Activated CD8-positive, alpha-beta memory T cell treated with anti-CD3 and anti-CD28 coated beads for 36 hours (primary cell): Measurements from ENCODE around the gene ZGPAT. TPM values are rescaled to one million over a fixed set of nuclear protein-coding genes. Genes with fewer than 3 reads are reported as not detected.

Experiments used
- CTCF ChIA-PET: fragments of 350-600 bp; sonication (Branson Sonifier 250); formaldehyde crosslinking; loops from one replicate; lab custom pipeline; 2021; ENCODE audit warnings: antibody characterized with exemption; lab: Charles Lee
- POLR2A ChIA-PET: fragments of 350-600 bp; sonication (Branson Sonifier 250); formaldehyde crosslinking; loops from one replicate; lab custom pipeline; 2021; ENCODE audit warnings: antibody characterized with exemption; lab: Charles Lee
- total RNA-seq, 2 experiments: library from RNA; stranded (reverse); gene quantifications; one replicate each; pipeline ENCODE4 v1.2.3, GENCODE V29; 2021

ZGPAT gene
- total RNA-seq, 2 experiments from 2014 or later = 24.9 to 25.1 TPM

GRCh38 chr20:63675681-63676368 is 32.0 kb upstream of the ZGPAT start:
- ChIA-PET POLR2A (no interaction called here), CTCF (interaction anchor here (1.3 kb wide), 1 partner anchor 14 kb away, joined by 3 read pairs; no protein-coding TSS in a partner anchor)

DNA sequence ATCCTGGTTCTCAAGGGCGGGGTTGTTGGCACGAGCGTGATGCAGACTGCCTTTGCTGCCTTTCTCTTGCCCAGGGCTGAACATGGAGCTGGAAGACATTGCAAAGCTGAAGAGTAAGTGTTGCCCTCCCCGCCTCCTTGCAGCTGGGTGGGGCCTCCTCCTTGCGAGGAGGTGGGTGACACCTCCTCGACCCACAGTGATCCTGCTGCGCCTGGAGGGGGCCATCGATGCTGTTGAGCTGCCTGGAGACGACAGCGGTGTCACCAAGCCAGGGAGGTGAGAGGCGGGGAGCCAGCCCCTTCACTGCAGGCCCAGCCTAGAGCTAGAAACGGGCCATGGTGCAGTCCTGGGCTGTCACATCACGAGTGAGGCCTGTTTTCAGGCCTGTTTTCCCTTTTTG is 29.8 kb upstream of the ZGPAT start:
- CTCF ChIA-PET = no interaction called here
- POLR2A ChIA-PET = no interaction called here

DNA sequence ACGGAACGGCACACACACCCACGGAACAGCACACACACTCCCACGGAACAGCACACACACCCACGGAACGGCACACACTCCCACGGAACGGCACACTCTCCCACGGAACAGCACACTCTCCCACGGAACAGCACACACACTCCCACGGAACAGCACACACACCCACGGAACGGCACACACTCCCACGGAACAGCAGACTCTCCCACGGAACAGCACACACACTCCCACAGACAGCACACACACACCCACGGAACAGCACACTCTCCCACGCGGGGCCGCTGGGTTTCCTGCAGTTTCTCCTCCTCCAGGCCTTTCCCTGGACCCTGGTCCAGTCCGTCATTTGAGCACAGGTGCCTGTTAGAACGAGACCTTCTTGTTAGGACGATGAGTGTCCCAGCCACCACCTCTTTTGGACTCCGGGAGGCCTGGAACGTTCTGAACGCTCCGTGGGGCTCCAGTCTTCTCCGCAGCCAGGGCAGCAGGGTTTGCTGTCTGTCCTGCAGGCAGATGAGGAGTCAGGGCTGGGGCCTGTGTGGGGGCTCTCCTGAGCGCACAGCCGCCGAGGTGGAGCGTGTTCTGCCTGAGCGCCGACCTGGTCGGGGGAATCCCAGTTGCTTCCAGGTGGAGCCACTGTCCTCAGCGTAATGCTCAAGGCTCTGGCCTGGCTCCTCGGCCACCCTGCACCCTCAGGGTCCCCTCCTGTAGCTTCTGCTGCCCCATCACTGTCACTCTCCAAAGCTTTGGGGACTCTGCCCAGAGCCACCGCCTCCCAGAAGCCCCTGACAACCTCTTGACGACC is 29.0 kb upstream of the ZGPAT start:
- ChIA-PET CTCF (interaction anchor here (0.6 kb wide), 1 partner anchor 47 kb away, joined by 3 read pairs; no protein-coding TSS in a partner anchor), POLR2A (no interaction called here)

- ChIA-PET POLR2A (no interaction called here), CTCF (interaction anchor here (0.6 kb wide), 1 partner anchor 46 kb away, joined by 3 read pairs; no protein-coding TSS in a partner anchor)
Observed at GRCh38 chr20:63679799-63680305, 28.0 kb upstream of the ZGPAT start.

- ChIA-PET POLR2A (no interaction called here), CTCF (no interaction called here)
Observed at GRCh38 chr20:63680427-63680826, 27.4 kb upstream of the ZGPAT start.

GRCh38 chr20:63680857-63681608 is 26.8 kb upstream of the ZGPAT start:
- ChIA-PET POLR2A (no interaction called here), CTCF (no interaction called here)

DNA sequence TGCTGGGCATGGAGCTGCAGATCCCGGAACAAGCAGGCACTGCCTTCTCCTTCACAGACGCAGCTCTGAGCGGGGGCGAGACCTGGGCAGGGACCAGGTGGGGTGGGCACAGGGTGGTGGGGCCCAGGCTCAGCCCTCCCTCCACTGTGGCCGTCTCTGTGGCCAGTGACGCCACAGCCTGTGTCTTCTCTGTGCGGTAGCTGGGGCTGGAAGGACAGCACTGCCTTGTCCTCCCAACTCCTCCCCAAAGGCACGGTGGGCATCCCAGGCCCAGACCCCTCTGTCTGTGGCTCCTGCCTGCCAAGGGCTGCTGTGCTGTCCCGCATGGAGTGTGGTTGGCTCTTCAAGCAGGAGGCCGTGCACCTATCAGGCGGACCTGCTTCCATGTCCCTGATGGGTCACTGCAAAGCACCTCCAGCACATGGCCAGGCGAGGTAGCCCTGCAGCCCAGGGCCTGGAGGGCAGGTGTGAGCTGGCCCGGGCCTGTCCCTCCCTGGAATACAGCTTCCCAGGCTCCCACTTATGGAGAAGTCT is 26.2 kb upstream of the ZGPAT start:
- POLR2A ChIA-PET = no interaction called here

GRCh38 chr20:63682384-63683139 is 25.3 kb upstream of the ZGPAT start:
- ChIA-PET POLR2A (interaction anchor here (0.5 kb wide), 1 partner anchor 82 kb away, joined by 3 read pairs; no protein-coding TSS in a partner anchor), CTCF (no interaction called here)

More for the DNA sequence above, 26.2 kb upstream of the ZGPAT start:
- CTCF ChIA-PET = no interaction called here

DNA sequence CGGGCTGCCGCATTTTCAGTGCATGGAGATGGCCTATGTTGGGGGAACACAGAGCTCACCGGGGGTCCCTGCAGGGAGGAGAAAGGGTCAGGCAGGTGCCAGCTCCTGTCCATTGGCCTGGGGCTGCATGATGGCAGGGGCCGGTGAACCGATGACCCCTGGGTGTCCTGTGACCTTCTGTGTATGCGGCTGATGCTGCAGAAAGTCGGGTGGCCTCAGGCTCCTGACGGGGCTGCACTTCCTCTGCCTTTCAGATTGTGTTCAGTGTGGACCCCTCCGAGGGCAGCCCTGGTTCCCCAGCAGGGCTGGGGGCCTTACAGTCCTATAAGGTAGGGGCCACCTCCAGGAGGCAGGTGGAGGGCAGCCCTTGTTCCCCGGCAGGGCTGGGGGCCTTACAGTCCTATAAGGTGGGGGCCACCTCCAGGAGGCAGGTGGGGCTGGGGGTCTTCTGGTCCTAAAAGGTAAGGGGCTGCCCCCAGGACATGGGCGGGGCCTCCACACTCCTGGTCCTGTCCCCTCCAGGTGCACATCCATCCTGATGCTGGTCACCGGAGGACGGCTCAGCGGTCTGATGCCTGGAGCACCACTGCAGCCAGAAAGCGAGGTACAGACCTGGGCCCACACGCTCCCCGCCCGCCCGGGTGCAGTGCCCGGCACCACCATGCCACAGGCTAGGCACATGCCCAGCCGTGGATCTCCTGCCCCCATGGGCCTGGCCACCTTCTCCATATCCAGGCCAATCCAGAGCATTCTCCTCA is 22.4 kb upstream of the ZGPAT start:
- ChIA-PET POLR2A (no interaction called here), CTCF (no interaction called here)

GRCh38 chr20:63686094-63686491 is 21.7 kb upstream of the ZGPAT start:
- ChIA-PET CTCF (no interaction called here), POLR2A (no interaction called here)

- CTCF ChIA-PET = no interaction called here
- POLR2A ChIA-PET = no interaction called here
Observed at GRCh38 chr20:63686492-63687321, 21.1 kb upstream of the ZGPAT start.

DNA sequence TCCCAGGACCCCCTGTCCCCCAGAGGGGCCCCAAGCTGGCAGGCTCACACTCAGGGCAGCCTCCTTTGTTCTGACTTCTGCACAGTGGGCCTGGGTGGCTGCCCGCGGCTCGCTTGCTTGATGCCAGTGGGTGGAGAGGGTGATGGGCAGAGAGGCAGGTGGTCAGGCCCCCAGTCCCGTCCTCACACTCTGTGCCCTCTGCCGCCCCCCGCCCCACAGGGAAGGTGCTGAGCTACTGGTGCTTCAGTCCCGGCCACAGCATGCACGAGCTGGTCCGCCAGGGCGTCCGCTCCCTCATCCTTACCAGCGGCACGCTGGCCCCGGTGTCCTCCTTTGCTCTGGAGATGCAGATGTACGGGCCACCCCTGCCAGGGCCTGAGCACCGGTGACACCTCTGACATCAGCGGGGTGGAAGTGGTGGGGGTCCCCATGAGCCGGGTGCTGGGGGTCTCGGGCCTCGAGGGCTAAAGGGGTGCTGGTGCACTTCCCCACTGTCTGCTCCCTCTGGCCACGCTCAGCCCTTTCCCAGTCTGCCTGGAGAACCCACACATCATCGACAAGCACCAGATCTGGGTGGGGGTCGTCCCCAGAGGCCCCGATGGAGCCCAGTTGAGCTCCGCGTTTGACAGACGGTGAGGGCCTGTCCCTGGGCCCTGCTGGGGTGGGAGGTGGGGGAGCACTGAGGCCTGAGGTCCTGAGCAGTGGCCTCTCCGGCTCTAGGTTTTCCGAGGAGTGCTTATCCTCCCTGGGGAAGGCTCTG is 20.2 kb upstream of the ZGPAT start:
- CTCF ChIA-PET = no interaction called here
- POLR2A ChIA-PET = no interaction called here

GRCh38 chr20:63688228-63689045 is 19.4 kb upstream of the ZGPAT start:
- ChIA-PET CTCF (no interaction called here), POLR2A (interaction anchor here (1.0 kb wide), 1 partner anchor 47 kb away, joined by 3 read pairs; no protein-coding TSS in a partner anchor)

DNA sequence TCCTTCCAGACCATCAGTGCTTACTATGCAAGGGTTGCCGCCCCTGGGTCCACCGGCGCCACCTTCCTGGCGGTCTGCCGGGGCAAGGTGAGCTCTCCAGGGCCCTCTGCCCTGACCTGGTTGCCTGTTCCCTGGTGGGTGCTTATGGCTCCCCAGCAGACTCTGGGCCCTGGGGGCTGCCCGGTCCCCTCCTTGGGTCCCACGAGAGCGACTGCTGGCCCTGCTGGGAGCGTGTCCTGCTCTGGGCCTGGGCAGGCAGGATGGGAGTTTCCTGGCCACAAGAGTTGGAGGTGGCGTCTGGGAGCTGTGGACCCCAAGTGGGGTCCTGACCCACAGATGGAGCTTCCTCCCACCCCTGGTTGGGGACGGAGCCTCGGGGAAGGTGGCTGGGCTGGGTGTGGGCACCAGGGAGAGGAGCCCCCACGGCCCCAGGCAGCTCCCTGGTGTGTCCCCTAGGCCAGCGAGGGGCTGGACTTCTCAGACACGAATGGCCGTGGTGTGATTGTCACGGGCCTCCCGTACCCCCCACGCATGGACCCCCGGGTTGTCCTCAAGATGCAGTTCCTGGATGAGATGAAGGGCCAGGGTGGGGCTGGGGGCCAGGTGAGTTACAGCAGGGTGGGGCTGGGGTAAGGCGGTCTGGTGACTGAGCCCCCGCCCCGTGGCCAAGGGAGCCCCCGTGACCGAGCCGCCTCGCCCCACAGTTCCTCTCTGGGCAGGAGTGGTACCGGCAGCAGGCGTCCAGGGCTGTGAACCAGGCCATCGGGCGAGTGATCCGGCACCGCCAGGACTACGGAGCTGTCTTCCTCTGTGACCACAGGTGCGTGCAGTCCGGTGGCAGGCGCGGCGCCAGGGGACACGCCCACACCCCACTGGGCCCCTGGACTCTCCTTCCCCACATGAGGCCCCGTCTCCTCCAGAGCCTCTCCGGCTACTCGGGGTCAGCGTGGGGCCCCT is 18.5 kb upstream of the ZGPAT start:
- ChIA-PET CTCF (no interaction called here), POLR2A (interaction anchor here (1.0 kb wide), 1 partner anchor 48 kb away, joined by 3 read pairs; no protein-coding TSS in a partner anchor)
